ENCODE results near the gene SRCIN1. TPM values are rescaled to one million over a fixed set of nuclear protein-coding genes. Genes with fewer than 3 reads are reported as not detected.

The SRCIN1 gene
- total RNA-seq, 1 experiment from 2014 or later, result 25.8 TPM

DNA sequence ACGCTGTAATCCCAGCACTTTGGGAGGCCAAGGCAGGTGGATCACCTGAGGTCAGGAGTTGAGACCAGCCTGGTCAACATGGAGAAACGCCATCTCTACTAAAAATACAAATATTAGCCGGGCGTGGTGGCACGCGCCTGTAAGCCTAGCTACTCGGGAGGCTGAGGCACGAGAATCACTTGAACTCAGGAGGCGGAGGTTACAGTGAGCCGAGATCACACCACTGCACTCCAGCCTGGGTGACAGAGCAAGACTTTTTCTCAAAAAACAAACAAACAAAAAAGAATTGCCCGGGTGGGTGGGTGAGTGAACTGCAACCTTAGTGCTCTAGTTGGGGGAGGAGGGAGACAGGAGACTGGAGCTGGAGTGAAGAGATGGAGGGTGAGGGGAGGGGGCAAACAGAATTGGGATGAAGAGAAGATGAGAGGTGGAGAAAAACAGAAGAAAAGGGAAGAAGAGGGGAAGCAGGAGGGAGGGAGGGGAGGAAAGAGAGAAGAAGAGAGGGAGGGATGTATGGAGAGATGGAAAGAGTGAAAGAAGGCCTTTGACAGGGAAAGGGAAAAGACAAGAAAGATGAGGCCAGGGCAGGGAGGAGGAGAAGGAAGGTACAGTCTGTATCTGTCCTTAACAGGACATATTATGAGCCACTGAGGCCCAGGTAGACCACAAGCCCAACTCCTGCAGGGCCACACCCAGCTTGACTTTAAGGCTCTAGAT is 5.5 kb upstream of the SRCIN1 start:
- no peak for DNase-seq
- Histone ChIP-seq H3K36me3 (ENCODE audit: control insufficient read depth, insufficient read depth, low read length) (no peaks in the 10 kb centered on the region), H3K9me3 (no peaks in the 10 kb centered on the region), H3K4me3 (ENCODE audit: low read depth, low read length) (no peak overlapping the region), H3K27me3 (replicated peaks; ENCODE audit: control insufficient read depth, insufficient read depth, low read length) (no peaks in the 10 kb centered on the region), H3K4me1 (peaks cover 38% of the 10 kb centered on the region)
- Mint-ChIP-seq H3K27me3 (ENCODE audit: insufficient read depth, unreplicated experiment) (no peaks in the 10 kb centered on the region), H3K4me3 (ENCODE audit: unreplicated experiment) (no peak overlapping the region), H3K9me3 (ENCODE audit: unreplicated experiment) (no peaks in the 10 kb centered on the region), H3K36me3 (ENCODE audit: insufficient read depth, unreplicated experiment) (peaks cover 14% of the 10 kb centered on the region), H3K4me1 (ENCODE audit: low read depth, unreplicated experiment) (peaks cover 36% of the 10 kb centered on the region), H3K27ac (ENCODE audit: unreplicated experiment) (no peak overlapping the region)
- ChIA-PET POLR2A (no interaction called here), CTCF (interaction anchor here (1.2 kb wide), 1 partner anchor 27 kb away, joined by 4 read pairs; no protein-coding TSS in a partner anchor)
- TF ChIP-seq, protein P1, sequence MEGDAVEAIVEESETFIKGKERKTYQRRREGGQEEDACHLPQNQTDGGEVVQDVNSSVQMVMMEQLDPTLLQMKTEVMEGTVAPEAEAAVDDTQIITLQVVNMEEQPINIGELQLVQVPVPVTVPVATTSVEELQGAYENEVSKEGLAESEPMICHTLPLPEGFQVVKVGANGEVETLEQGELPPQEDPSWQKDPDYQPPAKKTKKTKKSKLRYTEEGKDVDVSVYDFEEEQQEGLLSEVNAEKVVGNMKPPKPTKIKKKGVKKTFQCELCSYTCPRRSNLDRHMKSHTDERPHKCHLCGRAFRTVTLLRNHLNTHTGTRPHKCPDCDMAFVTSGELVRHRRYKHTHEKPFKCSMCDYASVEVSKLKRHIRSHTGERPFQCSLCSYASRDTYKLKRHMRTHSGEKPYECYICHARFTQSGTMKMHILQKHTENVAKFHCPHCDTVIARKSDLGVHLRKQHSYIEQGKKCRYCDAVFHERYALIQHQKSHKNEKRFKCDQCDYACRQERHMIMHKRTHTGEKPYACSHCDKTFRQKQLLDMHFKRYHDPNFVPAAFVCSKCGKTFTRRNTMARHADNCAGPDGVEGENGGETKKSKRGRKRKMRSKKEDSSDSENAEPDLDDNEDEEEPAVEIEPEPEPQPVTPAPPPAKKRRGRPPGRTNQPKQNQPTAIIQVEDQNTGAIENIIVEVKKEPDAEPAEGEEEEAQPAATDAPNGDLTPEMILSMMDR (IDR thresholded peaks at IDR 0.05; ENCODE audit: insufficient read depth in 1 of 2, low read depth in 1 of 2, low read length in 1 of 2, severe bottlenecking in 1 of 2, unreplicated experiment in 1 of 2), result no peak
- no TSS peak for BruUV-seq (replicated peaks)
- intact Hi-C loops (cut with micrococcal nuclease; ENCODE audit: unreplicated experiment), result no loop called here

DNA sequence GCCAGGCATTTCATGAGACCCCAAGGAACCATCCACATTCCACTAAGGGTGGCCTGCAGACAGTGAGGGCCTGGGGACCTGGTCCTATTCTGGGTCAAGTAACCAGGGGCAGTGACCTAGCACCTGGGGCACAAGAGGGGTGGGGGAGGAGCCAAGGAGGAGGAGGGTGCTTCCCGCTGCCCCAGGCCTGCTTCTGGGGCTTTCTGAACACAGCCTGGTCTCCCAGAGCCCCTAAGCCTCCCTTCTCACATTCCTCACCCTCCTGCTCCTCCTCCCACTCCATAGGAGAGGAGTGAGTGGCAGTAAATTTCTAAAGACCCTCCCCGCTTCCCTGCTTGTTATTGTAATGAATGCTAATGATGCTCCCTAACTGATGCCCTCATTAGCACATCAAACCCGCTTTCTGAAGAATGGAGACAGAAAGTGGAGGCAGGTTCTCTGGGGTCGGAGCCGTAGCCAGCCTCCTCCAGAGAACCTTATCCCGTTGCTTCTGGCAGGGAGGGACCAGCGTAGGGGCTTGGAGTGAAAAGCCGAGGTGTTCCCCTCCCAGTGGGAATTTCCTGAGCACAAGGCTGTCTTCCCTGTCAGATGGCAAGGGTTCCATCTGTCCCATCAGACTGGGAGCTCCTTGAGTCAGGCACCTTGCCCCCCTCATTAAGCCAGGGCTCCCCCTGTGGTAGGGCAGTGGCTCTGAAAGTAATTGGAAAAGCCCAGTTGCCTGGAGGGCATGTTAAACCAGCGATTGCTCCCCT is 3.7 kb upstream of the SRCIN1 start:
- no peaks in the 10 kb centered on the region for H3K9me3 Mint-ChIP-seq (ENCODE audit: unreplicated experiment)
- peak in 1 of 2 experiments; percentile 37 for DNase-seq
- H3K4me3 Mint-ChIP-seq (ENCODE audit: unreplicated experiment), result no peak overlapping the region
- H3K27ac Mint-ChIP-seq (ENCODE audit: unreplicated experiment), result no peak overlapping the region
- peaks cover 31% of the 10 kb centered on the region for H3K4me1 Mint-ChIP-seq (ENCODE audit: low read depth, unreplicated experiment)
- Histone ChIP-seq H3K4me1 (peaks cover 31% of the 10 kb centered on the region), H3K27me3 (replicated peaks; ENCODE audit: control insufficient read depth, insufficient read depth, low read length) (no peaks in the 10 kb centered on the region), H3K4me3 (ENCODE audit: low read depth, low read length) (no peak overlapping the region), H3K9me3 (no peaks in the 10 kb centered on the region), H3K36me3 (ENCODE audit: control insufficient read depth, insufficient read depth, low read length) (no peaks in the 10 kb centered on the region)
- intact Hi-C loops (cut with micrococcal nuclease; ENCODE audit: unreplicated experiment), result no loop called here
- no TSS peak for BruUV-seq (replicated peaks)
- peaks cover 17% of the 10 kb centered on the region for H3K36me3 Mint-ChIP-seq (ENCODE audit: insufficient read depth, unreplicated experiment)
- no peaks in the 10 kb centered on the region for H3K27me3 Mint-ChIP-seq (ENCODE audit: insufficient read depth, unreplicated experiment)
- ChIA-PET POLR2A (no interaction called here), CTCF (interaction anchor here (0.8 kb wide), 1 partner anchor 54 kb away, joined by 3 read pairs; no protein-coding TSS in a partner anchor)
- TF ChIP-seq, protein P1 (IDR thresholded peaks at IDR 0.05; ENCODE audit: insufficient read depth in 1 of 2, low read depth in 1 of 2, low read length in 1 of 2, severe bottlenecking in 1 of 2, unreplicated experiment in 1 of 2), result peak in 1 of 2 experiments; percentile 14

DNA sequence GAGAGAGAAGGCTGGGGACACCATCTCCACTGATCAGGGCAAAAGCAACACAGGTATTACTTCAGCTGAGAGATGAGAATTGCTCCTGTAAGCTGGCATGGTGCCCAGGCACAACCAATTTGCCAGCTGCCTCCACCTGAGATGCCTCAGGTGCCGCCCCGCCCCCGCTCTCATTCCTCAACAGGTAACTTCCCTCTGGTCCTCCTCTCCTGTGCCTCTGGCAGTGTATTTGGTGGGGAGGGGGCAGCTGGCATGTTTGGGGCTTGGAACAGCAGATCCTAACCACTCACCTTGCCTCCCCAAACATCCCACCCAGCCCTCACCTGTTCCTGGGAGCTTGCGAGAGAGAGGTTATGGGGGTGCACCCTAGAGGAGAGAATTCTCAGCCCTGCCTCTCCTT is 2.9 kb upstream of the SRCIN1 start:
- Mint-ChIP-seq H3K27me3 (ENCODE audit: insufficient read depth, unreplicated experiment) (no peaks in the 10 kb centered on the region), H3K36me3 (ENCODE audit: insufficient read depth, unreplicated experiment) (peaks cover 11% of the 10 kb centered on the region), H3K4me1 (ENCODE audit: low read depth, unreplicated experiment) (peaks cover 24% of the 10 kb centered on the region), H3K4me3 (ENCODE audit: unreplicated experiment) (no peak overlapping the region), H3K27ac (ENCODE audit: unreplicated experiment) (no peak overlapping the region), H3K9me3 (ENCODE audit: unreplicated experiment) (no peaks in the 10 kb centered on the region)
- ChIA-PET POLR2A (interaction anchor here (0.5 kb wide), 1 partner anchor 45 kb away, joined by 5 read pairs; no protein-coding TSS in a partner anchor), CTCF (interaction anchor here (0.7 to 3.5 kb wide), 2 partner anchors 50 to 54 kb away, joined by 3 to 34 read pairs; no protein-coding TSS in a partner anchor)
- intact Hi-C loops (cut with micrococcal nuclease; ENCODE audit: unreplicated experiment), result no loop called here
- DNase-seq, result no peak
- no peak overlapping the region for H3K4me3 ChIP-seq (ENCODE audit: low read depth, low read length)
- BruUV-seq (replicated peaks), result no TSS peak
- no peaks in the 10 kb centered on the region for H3K9me3 ChIP-seq
- H3K4me1 ChIP-seq, result peaks cover 24% of the 10 kb centered on the region
- H3K27me3 ChIP-seq (replicated peaks; ENCODE audit: control insufficient read depth, insufficient read depth, low read length), result no peaks in the 10 kb centered on the region
- TF ChIP-seq, protein P1 (IDR thresholded peaks at IDR 0.05; ENCODE audit: insufficient read depth in 1 of 2, low read depth in 1 of 2, low read length in 1 of 2, severe bottlenecking in 1 of 2, unreplicated experiment in 1 of 2), result no peak
- H3K36me3 ChIP-seq (ENCODE audit: control insufficient read depth, insufficient read depth, low read length), result no peaks in the 10 kb centered on the region
